OCI-LY7 (cell line): Measurements from ENCODE around the gene LGR6. TPM values are rescaled to one million over a fixed set of nuclear protein-coding genes. Genes with fewer than 3 reads are reported as not detected.

Experiments used
- BruUV-seq: library from RNA; stranded (reverse); fragments of 400-500 nt; replicated peaks from 2 replicates; lab custom pipeline; 2021; lab: Mats Ljungman, UMichigan
- CTCF ChIA-PET: fragments of 300-600 bp; sonication (Branson Sonifier 250); formaldehyde crosslinking; loops from one replicate; lab custom pipeline; 2022; ENCODE audit warnings: antibody characterized with exemption; ENCODE audit not compliant: unreplicated experiment; lab: Charles Lee
- POLR2A ChIA-PET: fragments of 300-600 bp; sonication (Branson Sonifier 250); formaldehyde crosslinking; loops from one replicate; lab custom pipeline; 2022; ENCODE audit warnings: antibody characterized with exemption; lab: Charles Lee
- DNase-seq: peaks from one replicate; pipeline ENCODE4 v3.0.0-alpha.2; 2015; ENCODE audit warnings: low spot score
- H2AFZ ChIP-seq: fragments of 200-600 bp; sonication (generic), shearing (Covaris generic); 2 replicates; pipeline ENCODE4 v1.6.1; 2014; ENCODE audit warnings: mild to moderate bottlenecking, antibody characterized with exemption, low read length, moderate library complexity
- H3K27ac ChIP-seq: fragments of 200-600 bp; sonication (generic); 2 replicates; pipeline ENCODE4 v1.5.1; 2014; ENCODE audit warnings: mixed run types, low read depth, mild to moderate bottlenecking, moderate library complexity, low read length, inconsistent platforms; ENCODE audit not compliant: poor library complexity, severe bottlenecking
- H3K36me3 ChIP-seq: fragments of 200-600 bp; sonication (generic); 2 replicates; pipeline ENCODE4 v1.6.1; 2014; ENCODE audit warnings: mild to moderate bottlenecking, antibody characterized with exemption, low read length, moderate library complexity, mixed read lengths; ENCODE audit not compliant: insufficient read depth
- H3K4me1 ChIP-seq: fragments of 200-600 bp; sonication (generic); 2 replicates; pipeline ENCODE4 v1.5.1; 2014; ENCODE audit warnings: mild to moderate bottlenecking, low read length; ENCODE audit not compliant: insufficient read depth, poor library complexity, severe bottlenecking
- H3K4me2 ChIP-seq: fragments of 200-600 bp; sonication (generic); 2 replicates; pipeline ENCODE4 v1.6.1; 2014; ENCODE audit warnings: mild to moderate bottlenecking, low read length
- H3K4me3 ChIP-seq: fragments of 200-600 bp; sonication (generic); 2 replicates; pipeline ENCODE4 v1.5.1; 2014; ENCODE audit warnings: mild to moderate bottlenecking, low read depth, low read length; ENCODE audit not compliant: poor library complexity, severe bottlenecking
- H3K79me2 ChIP-seq: fragments of 200-600 bp; sonication (generic); 2 replicates; pipeline ENCODE4 v1.6.1; 2016; ENCODE audit warnings: low read depth, mild to moderate bottlenecking, low read length, moderate library complexity, mixed read lengths; ENCODE audit not compliant: insufficient read depth
- H3K9me2 ChIP-seq: fragments of 200-600 bp; sonication (generic); 2 replicates; pipeline ENCODE4 v1.6.1; 2016; ENCODE audit warnings: mild to moderate bottlenecking, low read length, mixed read lengths; ENCODE audit not compliant: insufficient read depth
- H3K9me3 ChIP-seq: fragments of 200-600 bp; sonication (generic); 2 replicates; pipeline ENCODE4 v1.6.1; 2014; ENCODE audit warnings: mild to moderate bottlenecking, mixed run types, low read length, mixed read lengths
- H4K20me1 ChIP-seq: fragments of 200-600 bp; sonication (generic); 2 replicates; pipeline ENCODE4 v1.6.1; 2014; ENCODE audit warnings: mild to moderate bottlenecking, antibody characterized with exemption, low read length, moderate library complexity, mixed read lengths; ENCODE audit not compliant: insufficient read depth
- EZH2phosphoT487 ChIP-seq: fragments of 200-600 bp; sonication (generic); IDR thresholded peaks from 2 replicates; pipeline ENCODE4 v1.6.1; 2018; ENCODE audit warnings: low read depth, borderline replicate concordance, mild to moderate bottlenecking, mixed run types, antibody characterized with exemption, low read length, moderate library complexity, mixed read lengths
- intact Hi-C: fragments of 100-400 bp; cut with micrococcal nuclease; formaldehyde crosslinking; loops from one replicate; pipeline ENCODE4 v1.10.0; 2022; ENCODE audit not compliant: unreplicated experiment
- total RNA-seq, 2 experiments: library from RNA; depleted of rRNA in 1 of 2; stranded (reverse); fragments of >200 nt in 1 of 2; shearing (Covaris generic) in 1 of 2; gene quantifications; 2 replicates each; pipeline ENCODE4 v1.2.3, GENCODE V29; 2014 to 2022
- TF ChIP-seq, protein P1 (sequence below): fragments of 200-600 bp; sonication (generic); conservative IDR thresholded peaks from 2 replicates; pipeline ENCODE4 v1.5.1; 2014; ENCODE audit warnings: mild to moderate bottlenecking, antibody characterized with exemption, low read length, moderate library complexity, mixed read lengths

The LGR6 gene
- total RNA-seq, 2 experiments from 2014 or later, result not detected

GRCh38 chr1:202207292-202207691 is 13.7 kb downstream of the LGR6 start:
- CTCF ChIA-PET, result interaction anchor here (0.6 kb wide), 1 partner anchor 1014 kb away, joined by 3 read pairs; no protein-coding TSS in a partner anchor
- intact Hi-C loops, result no loop called here
- POLR2A ChIA-PET, result no interaction called here
- Histone ChIP-seq H2AFZ (no peak overlapping the region), H3K9me2 (no peaks in the 10 kb centered on the region), H3K4me1 (no peaks in the 10 kb centered on the region), H3K36me3 (no peaks in the 10 kb centered on the region), H3K79me2 (no peaks in the 10 kb centered on the region), H3K9me3 (no peaks in the 10 kb centered on the region), H4K20me1 (no peaks in the 10 kb centered on the region), H3K4me3 (no peak overlapping the region), H3K4me2 (no peak overlapping the region), H3K27ac (no peak overlapping the region)
- no TSS peak for BruUV-seq
- no peak for DNase-seq
- no peak for TF ChIP-seq EZH2phosphoT487
- TF ChIP-seq, protein P1, sequence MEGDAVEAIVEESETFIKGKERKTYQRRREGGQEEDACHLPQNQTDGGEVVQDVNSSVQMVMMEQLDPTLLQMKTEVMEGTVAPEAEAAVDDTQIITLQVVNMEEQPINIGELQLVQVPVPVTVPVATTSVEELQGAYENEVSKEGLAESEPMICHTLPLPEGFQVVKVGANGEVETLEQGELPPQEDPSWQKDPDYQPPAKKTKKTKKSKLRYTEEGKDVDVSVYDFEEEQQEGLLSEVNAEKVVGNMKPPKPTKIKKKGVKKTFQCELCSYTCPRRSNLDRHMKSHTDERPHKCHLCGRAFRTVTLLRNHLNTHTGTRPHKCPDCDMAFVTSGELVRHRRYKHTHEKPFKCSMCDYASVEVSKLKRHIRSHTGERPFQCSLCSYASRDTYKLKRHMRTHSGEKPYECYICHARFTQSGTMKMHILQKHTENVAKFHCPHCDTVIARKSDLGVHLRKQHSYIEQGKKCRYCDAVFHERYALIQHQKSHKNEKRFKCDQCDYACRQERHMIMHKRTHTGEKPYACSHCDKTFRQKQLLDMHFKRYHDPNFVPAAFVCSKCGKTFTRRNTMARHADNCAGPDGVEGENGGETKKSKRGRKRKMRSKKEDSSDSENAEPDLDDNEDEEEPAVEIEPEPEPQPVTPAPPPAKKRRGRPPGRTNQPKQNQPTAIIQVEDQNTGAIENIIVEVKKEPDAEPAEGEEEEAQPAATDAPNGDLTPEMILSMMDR, result no peak

- Histone ChIP-seq H4K20me1 (no peaks in the 10 kb centered on the region), H3K79me2 (no peaks in the 10 kb centered on the region), H3K9me3 (no peaks in the 10 kb centered on the region), H3K27ac (no peak overlapping the region), H3K9me2 (no peaks in the 10 kb centered on the region), H3K36me3 (no peaks in the 10 kb centered on the region), H3K4me1 (no peaks in the 10 kb centered on the region), H3K4me3 (no peak overlapping the region), H3K4me2 (no peak overlapping the region), H2AFZ (no peak overlapping the region)
- DNase-seq, result no peak
- BruUV-seq, result no TSS peak
- ChIA-PET POLR2A (no interaction called here), CTCF (no interaction called here)
- intact Hi-C loops, result no loop called here
- TF ChIP-seq, protein P1, result no peak
- no peak for TF ChIP-seq EZH2phosphoT487
These were observed 14.8 kb downstream of the LGR6 start for GRCh38 chr1:202208351-202208857.

DNA sequence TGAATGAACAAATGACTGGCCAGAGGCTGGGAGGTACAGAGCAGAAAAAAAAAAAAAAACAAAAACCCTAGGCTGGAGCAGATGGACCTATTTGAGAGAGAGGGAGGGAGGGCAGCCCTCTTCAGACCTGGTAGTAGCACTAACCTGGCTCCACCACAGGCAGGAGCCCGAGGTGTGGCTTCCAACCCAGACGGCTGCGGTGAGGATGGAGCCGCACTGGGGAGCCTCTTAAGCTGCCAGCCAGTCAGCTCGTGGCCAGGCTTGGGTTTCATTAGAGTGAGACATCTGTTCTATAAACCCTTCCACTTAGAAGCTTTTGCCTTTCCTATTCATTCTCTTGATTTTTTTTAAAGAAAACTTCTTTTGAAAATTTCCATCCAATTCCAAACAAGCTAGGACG is 16.8 kb downstream of the LGR6 start:
- H3K4me3 ChIP-seq, result no peak overlapping the region
- H4K20me1 ChIP-seq, result no peaks in the 10 kb centered on the region
- no TSS peak for BruUV-seq
- H3K79me2 ChIP-seq, result no peaks in the 10 kb centered on the region
- H3K36me3 ChIP-seq, result no peaks in the 10 kb centered on the region
- no peak for DNase-seq
- no peak overlapping the region for H3K27ac ChIP-seq
- H3K9me3 ChIP-seq, result no peaks in the 10 kb centered on the region
- no peaks in the 10 kb centered on the region for H3K4me1 ChIP-seq
- intact Hi-C loops, result no loop called here
- TF ChIP-seq, protein P1, result no peak
- TF ChIP-seq EZH2phosphoT487, result no peak
- no peak overlapping the region for H3K4me2 ChIP-seq
- POLR2A ChIA-PET, result no interaction called here
- no peak overlapping the region for H2AFZ ChIP-seq
- no peaks in the 10 kb centered on the region for H3K9me2 ChIP-seq
- CTCF ChIA-PET, result no interaction called here
